ENCODE measurements around the gene ANTKMT.
"Not testable (repeated sequence)": the region's sequence is repeated elsewhere in the genome, so short reads cannot be mapped to it uniquely, and the experiment has no call there.

ANTKMT gene

GRCh38 chr16:728890-729744 is 8.2 kb downstream of the ANTKMT start:
- no peak for DNase-seq

- DNase-seq, result no peak
Observed at GRCh38 chr16:729768-730665, 9.1 kb downstream of the ANTKMT start.

- no peak for DNase-seq
Observed at GRCh38 chr16:730666-731509, 9.9 kb downstream of the ANTKMT start.

GRCh38 chr16:732332-732731 is 11.4 kb downstream of the ANTKMT start:
- DNase-seq, result no peak

GRCh38 chr16:732936-733335 is 12.0 kb downstream of the ANTKMT start:
- DNase-seq, result no peak

- no peak for DNase-seq
Observed at GRCh38 chr16:733382-734207, 12.6 kb downstream of the ANTKMT start.

- DNase-seq, result no peak
Observed at GRCh38 chr16:734208-734980, 13.4 kb downstream of the ANTKMT start.

- DNase-seq, result no peak
Observed at GRCh38 chr16:734981-735881, 14.3 kb downstream of the ANTKMT start.

GRCh38 chr16:735982-736453 is 15.1 kb downstream of the ANTKMT start:
- no peak for DNase-seq

- no peak for DNase-seq
Observed at GRCh38 chr16:736936-737481, 16.1 kb downstream of the ANTKMT start.

GRCh38 chr16:739560-740458 is 18.9 kb downstream of the ANTKMT start:
- DNase-seq, result no peak

GRCh38 chr16:740459-740763 is 19.5 kb downstream of the ANTKMT start:
- no peak for DNase-seq

GRCh38 chr16:740764-741505 is 20.0 kb downstream of the ANTKMT start, which contains the start of gene CIAO3:
TSS of gene CIAO3 (minus strand) at chr16:740997. CDS start at chr16:740985, 12 bp downstream.
- DNase-seq, result peak; percentile 88

- no peak for DNase-seq
Observed at GRCh38 chr16:741986-742629, 21.2 kb downstream of the ANTKMT start.

GRCh38 chr16:742894-743293 is 21.9 kb downstream of the ANTKMT start:
- DNase-seq, result not testable (repeated sequence)

GRCh38 chr16:743794-744500 is 23.0 kb downstream of the ANTKMT start:
- no peak for DNase-seq

- DNase-seq, result peak; percentile 45
Observed at GRCh38 chr16:745739-746138, 24.8 kb downstream of the ANTKMT start.

All from NCI-H1436 (cell line).